Endodermal cell (in vitro differentiated cells): ENCODE measurements around the gene STRA6. TPM values are rescaled to one million over a fixed set of nuclear protein-coding genes. Genes with fewer than 3 reads are reported as not detected.

Source experiments
- DNase-seq: peaks from one replicate; pipeline ENCODE4 v3.0.0-alpha.2; 2017
- H3K27ac ChIP-seq: 2 replicates; pipeline ENCODE4 v1.5.1; 2013; ENCODE audit warnings: mild to moderate bottlenecking, low read depth, low read length, moderate library complexity
- H3K27me3 ChIP-seq: 2 replicates; pipeline ENCODE4 v1.6.1; 2013; ENCODE audit warnings: mild to moderate bottlenecking, low read length, moderate library complexity; ENCODE audit not compliant: insufficient read depth, control insufficient read depth, poor library complexity, severe bottlenecking
- H3K36me3 ChIP-seq: 2 replicates; pipeline ENCODE4 v1.7.0; 2013; ENCODE audit warnings: mild to moderate bottlenecking, low read length, moderate library complexity; ENCODE audit not compliant: control insufficient read depth, insufficient read depth
- H3K4me1 ChIP-seq: one replicate; pipeline ENCODE4 v1.7.0; 2013; ENCODE audit warnings: low read length; ENCODE audit not compliant: control insufficient read depth, insufficient read depth
- H3K4me3 ChIP-seq: 2 replicates; pipeline ENCODE4 v1.5.1; 2013; ENCODE audit warnings: mild to moderate bottlenecking, low read length, moderate library complexity
- H3K9ac ChIP-seq: 2 replicates; pipeline ENCODE4 v1.6.1; 2013; ENCODE audit warnings: mild to moderate bottlenecking, low read length, moderate library complexity; ENCODE audit not compliant: poor library complexity, severe bottlenecking; ENCODE audit errors: extremely low read depth
- H3K9me3 ChIP-seq: 2 replicates; pipeline ENCODE4 v1.6.1; 2013; ENCODE audit warnings: mild to moderate bottlenecking, low read length, moderate library complexity; ENCODE audit not compliant: control insufficient read depth
- H3K27ac Mint-ChIP-seq: 2 replicates; pipeline ENCODE4 v1.8.0; 2020; ENCODE audit warnings: mixed read lengths
- H3K27me3 Mint-ChIP-seq: 2 replicates; pipeline ENCODE4 v1.8.0; 2021; ENCODE audit warnings: mild to moderate bottlenecking, mixed read lengths; ENCODE audit not compliant: insufficient read depth
- H3K36me3 Mint-ChIP-seq: 2 replicates; pipeline ENCODE4 v1.8.0; 2020; ENCODE audit warnings: low read depth, mixed read lengths
- H3K4me1 Mint-ChIP-seq: 2 replicates; pipeline ENCODE4 v1.8.0; 2020; ENCODE audit warnings: mixed read lengths
- H3K4me3 Mint-ChIP-seq: 2 replicates; pipeline ENCODE4 v1.8.0; 2020; ENCODE audit warnings: mild to moderate bottlenecking, moderate library complexity, mixed read lengths
- H3K9me3 Mint-ChIP-seq: 2 replicates; pipeline ENCODE4 v1.8.0; 2020; ENCODE audit warnings: mild to moderate bottlenecking, mixed read lengths
- WGBS, 2 experiments: methylation state at CpG; one replicate each; pipeline versions ENCODE4 v1.1.5 to v1.1.7; 2013; ENCODE audit warnings: missing lambda C conversion rate in 2 of 2, mixed read lengths in 1 of 2; ENCODE audit not compliant: insufficient coverage in 1 of 2, insufficient read length in 1 of 2; 5-methylcytosine and 5-hydroxymethylcytosine counted together
- total RNA-seq, 2 donors: library from RNA; stranded (reverse); fragmentation: NEBNext Ultra II Directional in 1 of 2; extraction: Animal tissue kit (Norgen Biotek cat#: 25700) in 1 of 2; gene quantifications; 2 replicates in 1 of 2; 3 replicates in 1 of 2; pipeline ENCODE4 v1.2.1, GENCODE V29; 2021
- TF ChIP-seq, protein P1 (sequence below): fragments of 200-600 bp; sonication (generic); conservative IDR thresholded peaks from 2 replicates; pipeline ENCODE4 v1.5.0; 2021; ENCODE audit warnings: antibody characterized with exemption, mild to moderate bottlenecking

The STRA6 gene
- total RNA-seq, 2 donors from 2014 or later = 18.2 to 26.2 TPM

DNA sequence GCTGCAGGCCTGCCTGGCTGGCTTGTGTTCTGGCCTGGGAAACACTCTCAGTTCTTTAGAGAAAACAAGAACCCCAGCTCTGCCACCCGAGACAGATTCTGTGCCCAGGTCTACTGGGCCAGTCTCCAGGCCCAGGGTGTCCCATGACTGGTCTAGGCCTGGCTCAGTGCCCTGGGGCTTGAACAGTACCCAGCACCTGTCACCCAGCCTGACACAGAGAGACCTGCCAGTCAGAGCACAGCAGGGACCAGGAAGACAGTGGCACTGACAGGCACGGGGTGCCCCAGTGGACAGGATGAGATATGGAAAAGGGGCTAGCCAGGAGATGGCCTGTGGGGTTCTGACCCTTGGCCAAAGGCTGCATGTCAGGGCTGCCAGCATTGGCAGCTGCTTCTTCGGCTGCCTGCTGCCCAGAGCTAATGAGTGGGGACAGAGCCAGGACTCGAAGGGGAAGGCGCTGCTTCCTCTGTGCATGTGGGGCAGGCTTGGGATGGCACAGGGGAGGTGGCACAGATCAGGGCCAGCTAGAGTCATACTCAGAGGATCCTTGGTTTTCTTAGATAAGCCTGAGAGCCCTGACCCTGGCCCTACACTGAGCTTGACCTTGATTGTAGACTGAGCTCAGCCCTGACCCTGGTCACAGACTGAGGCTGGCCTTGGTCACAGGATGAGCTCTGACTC is 48.7 kb upstream of the STRA6 start:
- H3K9ac ChIP-seq = no peak overlapping the region
- Mint-ChIP-seq H3K27me3 (peaks cover 3% of the 10 kb centered on the region), H3K4me3 (no peak overlapping the region)

DNA sequence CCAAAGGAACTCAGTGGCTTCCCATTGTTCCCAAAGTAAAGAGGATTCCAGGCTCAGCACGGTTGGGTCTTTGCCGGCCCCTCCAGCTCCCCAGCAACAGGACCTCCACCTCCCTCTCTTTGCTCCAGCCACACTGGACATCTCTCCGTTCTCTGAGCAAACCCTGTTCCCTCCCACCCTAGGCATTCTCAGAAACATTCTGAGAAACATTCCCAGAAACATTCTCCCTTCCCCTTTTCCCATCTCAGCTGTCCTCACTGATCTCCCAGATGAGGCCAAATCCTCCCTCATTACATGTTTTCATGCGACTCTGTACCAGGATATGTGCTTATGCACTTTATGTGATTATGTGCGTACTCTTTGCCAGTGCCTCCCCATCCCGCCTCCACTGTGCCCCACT is 47.7 kb upstream of the STRA6 start:
- H3K27ac Mint-ChIP-seq = no peak overlapping the region
- no peaks in the 10 kb centered on the region for H3K4me1 ChIP-seq
- no peak overlapping the region for H3K4me3 ChIP-seq
- H3K4me3 Mint-ChIP-seq = no peak overlapping the region
- H3K27me3 Mint-ChIP-seq = peaks cover 3% of the 10 kb centered on the region
- no peaks in the 10 kb centered on the region for H3K9me3 ChIP-seq
- H3K36me3 Mint-ChIP-seq = no peaks in the 10 kb centered on the region
- H3K9me3 Mint-ChIP-seq = no peaks in the 10 kb centered on the region
- H3K9ac ChIP-seq = no peak overlapping the region
- TF ChIP-seq, protein P1, sequence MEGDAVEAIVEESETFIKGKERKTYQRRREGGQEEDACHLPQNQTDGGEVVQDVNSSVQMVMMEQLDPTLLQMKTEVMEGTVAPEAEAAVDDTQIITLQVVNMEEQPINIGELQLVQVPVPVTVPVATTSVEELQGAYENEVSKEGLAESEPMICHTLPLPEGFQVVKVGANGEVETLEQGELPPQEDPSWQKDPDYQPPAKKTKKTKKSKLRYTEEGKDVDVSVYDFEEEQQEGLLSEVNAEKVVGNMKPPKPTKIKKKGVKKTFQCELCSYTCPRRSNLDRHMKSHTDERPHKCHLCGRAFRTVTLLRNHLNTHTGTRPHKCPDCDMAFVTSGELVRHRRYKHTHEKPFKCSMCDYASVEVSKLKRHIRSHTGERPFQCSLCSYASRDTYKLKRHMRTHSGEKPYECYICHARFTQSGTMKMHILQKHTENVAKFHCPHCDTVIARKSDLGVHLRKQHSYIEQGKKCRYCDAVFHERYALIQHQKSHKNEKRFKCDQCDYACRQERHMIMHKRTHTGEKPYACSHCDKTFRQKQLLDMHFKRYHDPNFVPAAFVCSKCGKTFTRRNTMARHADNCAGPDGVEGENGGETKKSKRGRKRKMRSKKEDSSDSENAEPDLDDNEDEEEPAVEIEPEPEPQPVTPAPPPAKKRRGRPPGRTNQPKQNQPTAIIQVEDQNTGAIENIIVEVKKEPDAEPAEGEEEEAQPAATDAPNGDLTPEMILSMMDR = no peak
- H3K4me1 Mint-ChIP-seq = peaks cover 11% of the 10 kb centered on the region
- WGBS, 2 experiments = 80 to 93% methylated on average over 3 to 6 of the region's 6 CpGs
- DNase-seq = no peak
- no peaks in the 10 kb centered on the region for H3K36me3 ChIP-seq
- H3K27ac ChIP-seq = no peak overlapping the region
- H3K27me3 ChIP-seq = no peaks in the 10 kb centered on the region

More for the DNA sequence above, 48.7 kb upstream of the STRA6 start:
- no peak overlapping the region for H3K27ac ChIP-seq
- 89% methylated on average over 4 to 5 of the region's 5 CpGs for whole genome bisulfite sequencing, 2 experiments
- H3K4me1 Mint-ChIP-seq = peaks cover 3% of the 10 kb centered on the region
- no peak overlapping the region for H3K4me3 ChIP-seq
- no peaks in the 10 kb centered on the region for H3K36me3 ChIP-seq
- H3K9me3 ChIP-seq = no peaks in the 10 kb centered on the region
- H3K4me1 ChIP-seq = no peaks in the 10 kb centered on the region
- TF ChIP-seq, protein P1 = no peak
- H3K36me3 Mint-ChIP-seq = no peaks in the 10 kb centered on the region
- H3K27ac Mint-ChIP-seq = no peak overlapping the region
- H3K27me3 ChIP-seq = no peaks in the 10 kb centered on the region
- DNase-seq = no peak
- no peaks in the 10 kb centered on the region for H3K9me3 Mint-ChIP-seq

DNA sequence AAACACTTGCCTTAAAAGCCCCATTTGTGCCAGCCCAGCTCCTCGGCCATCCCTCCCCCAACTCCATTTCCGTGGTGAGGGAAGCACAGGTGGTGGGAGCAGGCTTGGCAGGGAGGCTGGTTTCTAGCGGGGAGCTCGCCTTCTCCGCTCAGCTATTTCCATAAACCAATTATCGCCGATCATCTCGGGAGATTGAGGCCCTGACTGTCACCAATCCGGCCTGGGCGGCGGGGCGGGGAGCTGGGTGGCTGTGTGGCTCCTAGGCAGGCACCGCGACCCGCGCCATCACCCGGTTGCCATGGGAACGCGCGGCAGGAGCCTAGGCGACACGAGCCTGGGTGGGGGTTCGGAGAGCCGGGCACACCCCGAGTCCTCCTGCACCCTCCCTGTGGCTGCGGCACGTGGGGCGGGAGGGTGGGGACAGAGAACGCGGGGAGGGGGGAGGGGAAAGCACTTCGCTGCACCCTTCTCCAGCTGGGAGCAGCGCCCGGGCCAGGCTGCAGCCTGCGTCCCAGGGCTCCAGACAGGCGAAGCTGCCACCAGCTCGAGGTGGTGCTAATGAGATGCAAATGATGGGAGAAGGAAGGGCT is 42.9 kb upstream of the STRA6 start:
- peaks cover 18% of the 10 kb centered on the region for H3K4me1 ChIP-seq
- Mint-ChIP-seq H3K27me3 (peaks cover 2% of the 10 kb centered on the region), H3K36me3 (no peaks in the 10 kb centered on the region), H3K4me1 (peaks cover 45% of the 10 kb centered on the region), H3K9me3 (no peaks in the 10 kb centered on the region), H3K27ac (no peak overlapping the region), H3K4me3 (peak overlapping the region; percentile 41)
- H3K9ac ChIP-seq = no peak overlapping the region
- H3K36me3 ChIP-seq = no peaks in the 10 kb centered on the region
- DNase-seq = peak; percentile 94
- no peak overlapping the region for H3K27ac ChIP-seq
- 2 to 3% methylated on average over 6 to 32 of the region's 36 CpGs for WGBS, 2 experiments
- peak overlapping the region; percentile 46 for H3K4me3 ChIP-seq
- no peaks in the 10 kb centered on the region for H3K27me3 ChIP-seq
- no peaks in the 10 kb centered on the region for H3K9me3 ChIP-seq
- TF ChIP-seq, protein P1 = no peak
